HG02884 (cell line): ENCODE measurements around the gene EFHC2.

ENCODE experiments used
- ATAC-seq: cut with Tn5 transposase; IDR thresholded peaks from one replicate; pipeline ENCODE4 v1.9.1; 2021; ENCODE audit warnings: mild to moderate bottlenecking, moderate library complexity; ENCODE audit not compliant: unreplicated experiment

Gene EFHC2

GRCh38 chrX:44343412-44344141 lies at the start of gene EFHC2:
Gene EFHC2, minus strand, starts transcription at chrX:44343672. Its CDS starts 84 bp downstream, at chrX:44343588.
- ATAC-seq = no peak

- no peak for ATAC-seq
Measured at GRCh38 chrX:44392767-44393166, 49.3 kb upstream of the EFHC2 start.

- ATAC-seq = no peak
Measured at GRCh38 chrX:44384688-44385338, 41.3 kb upstream of the EFHC2 start.

- ATAC-seq = no peak
Measured at GRCh38 chrX:44382871-44383270, 39.4 kb upstream of the EFHC2 start.

- ATAC-seq = no peak
Measured at GRCh38 chrX:44352758-44353157, 9.3 kb upstream of the EFHC2 start.

- no peak for ATAC-seq
Measured at GRCh38 chrX:44349561-44349960, 6.1 kb upstream of the EFHC2 start.

GRCh38 chrX:44344687-44345086 lies 1.2 kb upstream of the EFHC2 start:
- no peak for ATAC-seq

- ATAC-seq = no peak
Measured at GRCh38 chrX:44344194-44344593, 722 bp upstream of the EFHC2 start.

GRCh38 chrX:44342866-44343265 lies 606 bp downstream of the EFHC2 start:
- no peak for ATAC-seq

GRCh38 chrX:44338361-44338760 lies 5.1 kb downstream of the EFHC2 start:
- no peak for ATAC-seq

GRCh38 chrX:44332437-44332836 lies 11.0 kb downstream of the EFHC2 start:
- no peak for ATAC-seq

GRCh38 chrX:44330227-44330626 lies 13.2 kb downstream of the EFHC2 start:
- no peak for ATAC-seq

GRCh38 chrX:44319550-44319949 lies 23.9 kb downstream of the EFHC2 start:
- no peak for ATAC-seq

- no peak for ATAC-seq
Measured at GRCh38 chrX:44317181-44317580, 26.3 kb downstream of the EFHC2 start.

GRCh38 chrX:44314808-44315207 lies 28.7 kb downstream of the EFHC2 start:
- no peak for ATAC-seq

- ATAC-seq = no peak
Measured at GRCh38 chrX:44314259-44314734, 29.2 kb downstream of the EFHC2 start.

- ATAC-seq = no peak
Measured at GRCh38 chrX:44312421-44312820, 31.1 kb downstream of the EFHC2 start.

- ATAC-seq = no peak
Measured at GRCh38 chrX:44310227-44310626, 33.2 kb downstream of the EFHC2 start.

GRCh38 chrX:44308869-44309268 lies 34.6 kb downstream of the EFHC2 start:
- no peak for ATAC-seq

- ATAC-seq = no peak
Measured at GRCh38 chrX:44306356-44306755, 37.1 kb downstream of the EFHC2 start.

- ATAC-seq = no peak
Measured at GRCh38 chrX:44305921-44306320, 37.6 kb downstream of the EFHC2 start.

GRCh38 chrX:44303119-44303518 lies 40.4 kb downstream of the EFHC2 start:
- ATAC-seq = no peak
